ENCODE results near the gene GPR153.

DNA sequence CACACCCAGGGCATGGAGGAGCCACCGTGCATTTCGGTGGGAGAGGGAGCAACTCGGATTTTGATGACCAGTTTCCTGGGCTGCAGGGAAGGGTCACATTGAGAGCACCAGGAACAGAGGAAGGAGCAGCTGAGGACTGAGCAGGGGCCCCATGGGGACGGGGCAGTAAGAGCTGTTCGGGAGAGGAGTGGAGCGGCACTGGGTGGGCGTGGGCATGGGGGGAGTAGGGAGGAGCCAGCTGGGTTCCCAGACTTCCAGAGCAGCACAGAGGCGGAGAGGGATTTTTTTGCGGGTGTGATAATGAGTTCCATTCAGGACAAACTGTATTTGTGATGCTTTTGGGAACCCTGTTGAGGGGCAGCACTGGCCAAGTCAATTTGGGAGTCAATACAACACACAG lies 17.4 kb upstream of the GPR153 start:
- TF ChIP-seq, protein P1, sequence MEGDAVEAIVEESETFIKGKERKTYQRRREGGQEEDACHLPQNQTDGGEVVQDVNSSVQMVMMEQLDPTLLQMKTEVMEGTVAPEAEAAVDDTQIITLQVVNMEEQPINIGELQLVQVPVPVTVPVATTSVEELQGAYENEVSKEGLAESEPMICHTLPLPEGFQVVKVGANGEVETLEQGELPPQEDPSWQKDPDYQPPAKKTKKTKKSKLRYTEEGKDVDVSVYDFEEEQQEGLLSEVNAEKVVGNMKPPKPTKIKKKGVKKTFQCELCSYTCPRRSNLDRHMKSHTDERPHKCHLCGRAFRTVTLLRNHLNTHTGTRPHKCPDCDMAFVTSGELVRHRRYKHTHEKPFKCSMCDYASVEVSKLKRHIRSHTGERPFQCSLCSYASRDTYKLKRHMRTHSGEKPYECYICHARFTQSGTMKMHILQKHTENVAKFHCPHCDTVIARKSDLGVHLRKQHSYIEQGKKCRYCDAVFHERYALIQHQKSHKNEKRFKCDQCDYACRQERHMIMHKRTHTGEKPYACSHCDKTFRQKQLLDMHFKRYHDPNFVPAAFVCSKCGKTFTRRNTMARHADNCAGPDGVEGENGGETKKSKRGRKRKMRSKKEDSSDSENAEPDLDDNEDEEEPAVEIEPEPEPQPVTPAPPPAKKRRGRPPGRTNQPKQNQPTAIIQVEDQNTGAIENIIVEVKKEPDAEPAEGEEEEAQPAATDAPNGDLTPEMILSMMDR (IDR thresholded peaks at IDR 0.05) = no peak
- no peak for TF ChIP-seq POLR2A (IDR thresholded peaks at IDR 0.05)
